ENCODE data around the gene C21orf58.

GRCh38 chr21:46350571-46350970 lies 26.9 kb upstream of the C21orf58 start:
- TF ChIP-seq CTCF (IDR thresholded peaks at IDR 0.05) (no peak), POLR2A (IDR thresholded peaks at IDR 0.05) (no peak)
